OCI-LY7 (cell line): Measurements from ENCODE around the gene SH2D1B. TPM values are rescaled to one million over a fixed set of nuclear protein-coding genes. Genes with fewer than 3 reads are reported as not detected.

ENCODE experiments used
- BruUV-seq: library from RNA; stranded (reverse); fragments of 400-500 nt; replicated peaks from 2 replicates; lab custom pipeline; 2021; lab: Mats Ljungman, UMichigan
- CTCF ChIA-PET: fragments of 300-600 bp; sonication (Branson Sonifier 250); formaldehyde crosslinking; loops from one replicate; lab custom pipeline; 2022; ENCODE audit warnings: antibody characterized with exemption; ENCODE audit not compliant: unreplicated experiment; lab: Charles Lee
- POLR2A ChIA-PET: fragments of 300-600 bp; sonication (Branson Sonifier 250); formaldehyde crosslinking; loops from one replicate; lab custom pipeline; 2022; ENCODE audit warnings: antibody characterized with exemption; lab: Charles Lee
- DNase-seq: peaks from one replicate; pipeline ENCODE4 v3.0.0-alpha.2; 2015; ENCODE audit warnings: low spot score
- H2AFZ ChIP-seq: fragments of 200-600 bp; sonication (generic), shearing (Covaris generic); 2 replicates; pipeline ENCODE4 v1.6.1; 2014; ENCODE audit warnings: mild to moderate bottlenecking, antibody characterized with exemption, low read length, moderate library complexity
- H3K27ac ChIP-seq: fragments of 200-600 bp; sonication (generic); 2 replicates; pipeline ENCODE4 v1.5.1; 2014; ENCODE audit warnings: mixed run types, low read depth, mild to moderate bottlenecking, moderate library complexity, low read length, inconsistent platforms; ENCODE audit not compliant: poor library complexity, severe bottlenecking
- H3K36me3 ChIP-seq: fragments of 200-600 bp; sonication (generic); 2 replicates; pipeline ENCODE4 v1.6.1; 2014; ENCODE audit warnings: mild to moderate bottlenecking, antibody characterized with exemption, low read length, moderate library complexity, mixed read lengths; ENCODE audit not compliant: insufficient read depth
- H3K4me1 ChIP-seq: fragments of 200-600 bp; sonication (generic); 2 replicates; pipeline ENCODE4 v1.5.1; 2014; ENCODE audit warnings: mild to moderate bottlenecking, low read length; ENCODE audit not compliant: insufficient read depth, poor library complexity, severe bottlenecking
- H3K4me2 ChIP-seq: fragments of 200-600 bp; sonication (generic); 2 replicates; pipeline ENCODE4 v1.6.1; 2014; ENCODE audit warnings: mild to moderate bottlenecking, low read length
- H3K4me3 ChIP-seq: fragments of 200-600 bp; sonication (generic); 2 replicates; pipeline ENCODE4 v1.5.1; 2014; ENCODE audit warnings: mild to moderate bottlenecking, low read depth, low read length; ENCODE audit not compliant: poor library complexity, severe bottlenecking
- H3K79me2 ChIP-seq: fragments of 200-600 bp; sonication (generic); 2 replicates; pipeline ENCODE4 v1.6.1; 2016; ENCODE audit warnings: low read depth, mild to moderate bottlenecking, low read length, moderate library complexity, mixed read lengths; ENCODE audit not compliant: insufficient read depth
- H3K9me2 ChIP-seq: fragments of 200-600 bp; sonication (generic); 2 replicates; pipeline ENCODE4 v1.6.1; 2016; ENCODE audit warnings: mild to moderate bottlenecking, low read length, mixed read lengths; ENCODE audit not compliant: insufficient read depth
- H3K9me3 ChIP-seq: fragments of 200-600 bp; sonication (generic); 2 replicates; pipeline ENCODE4 v1.6.1; 2014; ENCODE audit warnings: mild to moderate bottlenecking, mixed run types, low read length, mixed read lengths
- H4K20me1 ChIP-seq: fragments of 200-600 bp; sonication (generic); 2 replicates; pipeline ENCODE4 v1.6.1; 2014; ENCODE audit warnings: mild to moderate bottlenecking, antibody characterized with exemption, low read length, moderate library complexity, mixed read lengths; ENCODE audit not compliant: insufficient read depth
- EZH2phosphoT487 ChIP-seq: fragments of 200-600 bp; sonication (generic); IDR thresholded peaks from 2 replicates; pipeline ENCODE4 v1.6.1; 2018; ENCODE audit warnings: low read depth, borderline replicate concordance, mild to moderate bottlenecking, mixed run types, antibody characterized with exemption, low read length, moderate library complexity, mixed read lengths
- intact Hi-C: fragments of 100-400 bp; cut with micrococcal nuclease; formaldehyde crosslinking; loops from one replicate; pipeline ENCODE4 v1.10.0; 2022; ENCODE audit not compliant: unreplicated experiment
- total RNA-seq, 2 experiments: library from RNA; depleted of rRNA in 1 of 2; stranded (reverse); fragments of >200 nt in 1 of 2; shearing (Covaris generic) in 1 of 2; gene quantifications; 2 replicates each; pipeline ENCODE4 v1.2.3, GENCODE V29; 2014 to 2022
- TF ChIP-seq, protein P1 (sequence below): fragments of 200-600 bp; sonication (generic); conservative IDR thresholded peaks from 2 replicates; pipeline ENCODE4 v1.5.1; 2014; ENCODE audit warnings: mild to moderate bottlenecking, antibody characterized with exemption, low read length, moderate library complexity, mixed read lengths

SH2D1B gene
- total RNA-seq, 2 experiments from 2014 or later, result not detected

DNA sequence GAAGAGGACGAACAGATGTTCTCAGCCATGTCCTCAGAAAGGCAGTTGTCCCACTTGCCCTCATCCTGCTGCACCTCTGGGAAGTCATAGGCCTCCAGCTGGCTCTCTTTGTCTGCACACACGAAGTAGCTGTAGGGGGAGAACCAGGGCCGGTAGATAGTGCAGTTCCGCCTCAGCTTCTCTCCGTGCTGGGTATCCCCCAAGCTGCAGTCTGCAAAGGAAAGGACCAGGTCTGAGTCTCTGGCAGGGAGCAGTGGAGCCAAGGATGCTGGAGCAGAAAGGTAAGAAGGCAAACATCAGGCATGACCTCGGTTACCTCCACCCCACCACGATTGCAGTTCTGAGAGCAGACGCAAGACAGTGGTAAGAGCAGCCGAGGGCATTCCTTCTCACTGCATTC, 37.5 kb downstream of the SH2D1B start:
- H3K27ac ChIP-seq, result no peak overlapping the region
- no peaks in the 10 kb centered on the region for H3K36me3 ChIP-seq
- H3K9me3 ChIP-seq, result no peaks in the 10 kb centered on the region
- ChIA-PET POLR2A (no interaction called here), CTCF (no interaction called here)
- H4K20me1 ChIP-seq, result no peaks in the 10 kb centered on the region
- BruUV-seq, result no TSS peak
- DNase-seq, result no peak
- no peaks in the 10 kb centered on the region for H3K79me2 ChIP-seq
- no peak overlapping the region for H2AFZ ChIP-seq
- no peak overlapping the region for H3K4me2 ChIP-seq
- H3K4me1 ChIP-seq, result no peaks in the 10 kb centered on the region
- intact Hi-C loops, result no loop called here
- H3K4me3 ChIP-seq, result no peak overlapping the region
- no peaks in the 10 kb centered on the region for H3K9me2 ChIP-seq
- TF ChIP-seq EZH2phosphoT487, result no peak
- TF ChIP-seq, protein P1, sequence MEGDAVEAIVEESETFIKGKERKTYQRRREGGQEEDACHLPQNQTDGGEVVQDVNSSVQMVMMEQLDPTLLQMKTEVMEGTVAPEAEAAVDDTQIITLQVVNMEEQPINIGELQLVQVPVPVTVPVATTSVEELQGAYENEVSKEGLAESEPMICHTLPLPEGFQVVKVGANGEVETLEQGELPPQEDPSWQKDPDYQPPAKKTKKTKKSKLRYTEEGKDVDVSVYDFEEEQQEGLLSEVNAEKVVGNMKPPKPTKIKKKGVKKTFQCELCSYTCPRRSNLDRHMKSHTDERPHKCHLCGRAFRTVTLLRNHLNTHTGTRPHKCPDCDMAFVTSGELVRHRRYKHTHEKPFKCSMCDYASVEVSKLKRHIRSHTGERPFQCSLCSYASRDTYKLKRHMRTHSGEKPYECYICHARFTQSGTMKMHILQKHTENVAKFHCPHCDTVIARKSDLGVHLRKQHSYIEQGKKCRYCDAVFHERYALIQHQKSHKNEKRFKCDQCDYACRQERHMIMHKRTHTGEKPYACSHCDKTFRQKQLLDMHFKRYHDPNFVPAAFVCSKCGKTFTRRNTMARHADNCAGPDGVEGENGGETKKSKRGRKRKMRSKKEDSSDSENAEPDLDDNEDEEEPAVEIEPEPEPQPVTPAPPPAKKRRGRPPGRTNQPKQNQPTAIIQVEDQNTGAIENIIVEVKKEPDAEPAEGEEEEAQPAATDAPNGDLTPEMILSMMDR, result no peak

- Histone ChIP-seq H3K79me2 (no peaks in the 10 kb centered on the region), H3K36me3 (no peaks in the 10 kb centered on the region), H4K20me1 (no peaks in the 10 kb centered on the region), H3K27ac (no peak overlapping the region), H3K9me3 (no peaks in the 10 kb centered on the region), H3K4me2 (no peak overlapping the region), H3K4me3 (no peak overlapping the region), H2AFZ (no peak overlapping the region), H3K4me1 (no peaks in the 10 kb centered on the region), H3K9me2 (no peaks in the 10 kb centered on the region)
- CTCF ChIA-PET, result no interaction called here
- no peak for TF ChIP-seq EZH2phosphoT487
- TF ChIP-seq, protein P1, result no peak
- intact Hi-C loops, result no loop called here
- POLR2A ChIA-PET, result no interaction called here
- DNase-seq, result no peak
- no TSS peak for BruUV-seq
Measured at GRCh38 chr1:162373541-162374260, 38.2 kb downstream of the SH2D1B start.

GRCh38 chr1:162373072-162373427, 38.9 kb downstream of the SH2D1B start:
- POLR2A ChIA-PET, result no interaction called here
- BruUV-seq, result no TSS peak

More at GRCh38 chr1:162373072-162373427, 38.9 kb downstream of the SH2D1B start:
- H2AFZ ChIP-seq, result no peak overlapping the region
- H3K4me3 ChIP-seq, result no peak overlapping the region
- DNase-seq, result no peak
- H3K4me2 ChIP-seq, result no peak overlapping the region
- H3K36me3 ChIP-seq, result no peaks in the 10 kb centered on the region
- intact Hi-C loops, result no loop called here
- H3K27ac ChIP-seq, result no peak overlapping the region
- no peaks in the 10 kb centered on the region for H3K9me2 ChIP-seq
- H3K4me1 ChIP-seq, result no peaks in the 10 kb centered on the region
- H4K20me1 ChIP-seq, result no peaks in the 10 kb centered on the region
- no peaks in the 10 kb centered on the region for H3K9me3 ChIP-seq
- CTCF ChIA-PET, result no interaction called here
- no peak for TF ChIP-seq EZH2phosphoT487
- no peaks in the 10 kb centered on the region for H3K79me2 ChIP-seq
